HG03097 (cell line): ENCODE data around the gene UPK3BL1.

ENCODE experiments used
- ATAC-seq: cut with Tn5 transposase; IDR thresholded peaks from one replicate; pipeline ENCODE4 v1.9.1; 2021; ENCODE audit not compliant: unreplicated experiment, low FRiP score

UPK3BL1 gene

GRCh38 chr7:102589857-102590256 lies 52.7 kb downstream of the UPK3BL1 start:
- ATAC-seq = peak; percentile 25
